Measurements from ENCODE around the gene TSPAN2. TPM values are rescaled to one million over a fixed set of nuclear protein-coding genes. Genes with fewer than 3 reads are reported as not detected.

The TSPAN2 gene
- total RNA-seq, 4 donors from 2014 or later, result 53.7 to 85.1 (median 63.8) TPM

- no peak overlapping the region for H3K4me3 ChIP-seq
- WGBS, 2 donors (ENCODE audit: low coverage in 1 of 2), result 100% methylated on average over 1 of the region's 1 CpG
- H3K27ac ChIP-seq, result no peak overlapping the region
- no peak for ATAC-seq
- H3K27me3 ChIP-seq, result no peaks in the 10 kb centered on the region
- no peak for TF ChIP-seq CTCF (IDR thresholded peaks at IDR 0.05)
- no peak for TF ChIP-seq EP300 (IDR thresholded peaks at IDR 0.05)
- TF ChIP-seq POLR2AphosphoS5 (IDR thresholded peaks at IDR 0.05), result no peak
- TF ChIP-seq POLR2A (IDR thresholded peaks at IDR 0.05), result no peak
- no peaks in the 10 kb centered on the region for H3K9me3 ChIP-seq
- no peaks in the 10 kb centered on the region for H3K4me1 ChIP-seq
- H3K36me3 ChIP-seq, result no peaks in the 10 kb centered on the region
Observed at GRCh38 chr1:115012006-115012405, 77.3 kb downstream of the TSPAN2 start.

GRCh38 chr1:115006191-115006590 is 83.1 kb downstream of the TSPAN2 start:
- Histone ChIP-seq H3K9me3 (no peaks in the 10 kb centered on the region), H3K27me3 (no peaks in the 10 kb centered on the region), H3K27ac (no peak overlapping the region), H3K36me3 (no peaks in the 10 kb centered on the region), H3K4me1 (no peaks in the 10 kb centered on the region), H3K4me3 (no peak overlapping the region)
- no peak for TF ChIP-seq POLR2AphosphoS5 (IDR thresholded peaks at IDR 0.05)
- 92 to 93% methylated on average over 1 to 2 of the region's 2 CpGs for WGBS, 2 donors (ENCODE audit: low coverage in 1 of 2)
- no peak for ATAC-seq

Other genes starting within 250 kb of the TSPAN2 start
- gene SYCP1, start 234.6 kb downstream of the TSPAN2 start, total RNA-seq, result not detected
- gene TSHB, start 59.7 kb downstream of the TSPAN2 start, total RNA-seq, result not detected
- 1 to 10 TPM in 2 of 4 donors, under 1 TPM in 2; 0.74 to 3.4 (median 2.1) TPM for gene NGF, start 248.7 kb upstream of the TSPAN2 start, total RNA-seq

Measured in gastroesophageal sphincter (tissue), 4 donors.